H1 (cell line): Measurements from ENCODE around the gene C5orf34. TPM values are rescaled to one million over a fixed set of nuclear protein-coding genes. Genes with fewer than 3 reads are reported as not detected.

Experiments used
- HDAC2 ChIP-seq, 2 experiments: fragments of 300-600 bp in 1 of 2; sonication (generic) in 1 of 2; IDR thresholded peaks; 2 replicates each; pipeline ENCODE4 v1.6.1; 2011 to 2012; ENCODE audit warnings: low read depth in 2 of 2, low read length in 2 of 2, mild to moderate bottlenecking in 2 of 2, moderate library complexity in 2 of 2, borderline replicate concordance in 1 of 2, inconsistent platforms in 1 of 2
- POLR2AphosphoS5 ChIP-seq: IDR thresholded peaks from 2 replicates; pipeline ENCODE4 v1.6.1; 2011; ENCODE audit warnings: low read depth, low read length
- TCF12 ChIP-seq: IDR thresholded peaks from 2 replicates; pipeline ENCODE4 v1.6.1; 2011; ENCODE audit warnings: low read depth, mild to moderate bottlenecking, low read length
- polyA plus RNA-seq, 7 experiments: library from polyadenylated mRNA; depleted of rRNA in 3 of 7; stranded (reverse) in 5 of 7; unstranded in 2 of 7; fragments of >200 nt in 5 of 7; fragments of 200-250 nt in 2 of 7; gene quantifications; 1 replicate in 5 of 7; 2 replicates in 1 of 7; 4 replicates in 1 of 7; pipeline versions ENCODE4 v1.2.1 to v1.2.3, GENCODE V29; 2011 to 2013; ENCODE audit warnings: missing spikeins in 2 of 7, mixed read lengths in 2 of 7
- total RNA-seq: library from RNA; stranded (reverse); fragmentation: NEBNext Ultra II Directional; extraction: Animal tissue kit (Norgen Biotek cat#: 25700); gene quantifications from 2 replicates; pipeline ENCODE4 v1.2.1, GENCODE V29; 2021
- TF ChIP-seq, protein P1 (sequence below): IDR thresholded peaks from 2 replicates; pipeline ENCODE4 v1.6.1; 2012; ENCODE audit warnings: inconsistent platforms

Gene C5orf34
- total and polyA plus RNA-seq, 2 of the 8 experiments (the other 6 are each of a cell fraction or from before 2014, with no cell fraction given): 6.8 to 8.6 TPM

DNA sequence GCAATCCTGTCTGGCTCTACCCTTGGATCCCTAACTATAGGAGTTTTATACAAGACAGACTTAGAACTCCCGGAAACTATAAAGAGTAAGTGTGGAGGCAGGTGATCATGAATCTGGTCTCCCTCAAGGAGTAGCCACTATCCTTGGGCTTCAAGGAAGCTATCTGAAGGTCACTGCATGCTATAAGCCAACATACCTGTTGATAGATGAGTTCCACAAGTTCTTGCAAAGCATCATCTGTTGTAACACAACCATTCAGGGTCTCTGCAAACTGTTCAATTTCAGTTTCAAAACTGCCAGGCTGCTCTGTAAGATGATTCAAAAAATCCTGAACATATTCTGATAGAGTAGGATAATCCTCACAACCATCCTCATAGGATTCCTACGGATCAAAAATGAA is 32.6 kb upstream of the C5orf34 start (continued):
- TF ChIP-seq TCF12: no peak
- TF ChIP-seq POLR2AphosphoS5: no peak
- no peak for TF ChIP-seq HDAC2 (IDR thresholded peaks at IDR 0.05; ENCODE audit: borderline replicate concordance in 1 of 2, low read depth in 2 of 2, low read length in 2 of 2)
- TF ChIP-seq, protein P1, sequence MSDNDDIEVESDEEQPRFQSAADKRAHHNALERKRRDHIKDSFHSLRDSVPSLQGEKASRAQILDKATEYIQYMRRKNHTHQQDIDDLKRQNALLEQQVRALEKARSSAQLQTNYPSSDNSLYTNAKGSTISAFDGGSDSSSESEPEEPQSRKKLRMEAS: no peak
